HG03135 (cell line): ENCODE measurements around the gene ZNF319.
"Not testable (repeated sequence)": the region's sequence is repeated elsewhere in the genome, so short reads cannot be mapped to it uniquely, and the experiment has no call there.

Experiments
- ATAC-seq: cut with Tn5 transposase; IDR thresholded peaks from one replicate; pipeline ENCODE4 v1.9.1; 2021; ENCODE audit warnings: mild to moderate bottlenecking, moderate library complexity; ENCODE audit not compliant: unreplicated experiment

Gene ZNF319

GRCh38 chr16:58022601-58023371, 22.3 kb upstream of the ZNF319 start:
- ATAC-seq, result no peak

DNA sequence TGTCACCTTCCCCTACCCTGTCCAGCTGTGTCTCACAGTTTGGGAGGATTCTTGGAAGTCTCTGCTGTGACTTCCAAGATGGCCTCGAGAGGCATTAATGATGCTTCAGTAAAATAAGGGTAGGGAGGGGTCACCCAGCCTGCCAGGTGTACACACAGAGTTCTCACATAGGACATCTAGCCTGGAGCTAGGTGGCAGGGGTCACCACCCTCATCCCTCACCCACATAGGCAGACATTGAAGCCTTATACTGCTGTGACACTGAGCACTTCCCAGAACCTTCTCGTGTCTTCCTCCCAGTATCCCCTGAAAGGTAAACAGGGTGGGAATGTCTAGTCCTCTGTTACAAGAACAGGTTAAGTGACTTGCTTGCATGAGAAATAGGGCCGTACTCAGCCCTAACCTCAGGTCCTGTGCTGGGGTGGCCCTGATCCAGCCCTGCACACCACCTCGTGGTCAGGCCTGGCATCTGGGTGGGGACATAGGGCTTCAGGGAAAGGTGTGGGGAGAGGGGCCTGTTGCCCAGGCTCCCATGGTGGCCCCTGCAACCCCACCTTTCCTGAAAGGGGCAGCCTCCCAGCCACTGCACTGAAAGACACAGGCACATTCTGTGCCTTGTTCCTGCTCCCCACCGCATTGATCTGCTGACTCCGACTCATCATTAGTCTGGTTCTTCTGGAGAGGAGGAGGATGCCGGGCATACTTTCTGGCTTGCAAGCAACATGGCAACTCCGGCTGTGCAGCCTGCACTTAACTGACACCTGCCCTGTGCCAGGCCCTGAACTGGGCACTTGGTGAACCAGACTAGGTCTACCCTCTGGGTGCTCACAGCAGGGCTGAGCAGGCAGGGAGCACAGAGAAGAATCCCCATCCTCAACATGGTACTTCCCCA, 21.4 kb upstream of the ZNF319 start:
- ATAC-seq, result no peak

DNA sequence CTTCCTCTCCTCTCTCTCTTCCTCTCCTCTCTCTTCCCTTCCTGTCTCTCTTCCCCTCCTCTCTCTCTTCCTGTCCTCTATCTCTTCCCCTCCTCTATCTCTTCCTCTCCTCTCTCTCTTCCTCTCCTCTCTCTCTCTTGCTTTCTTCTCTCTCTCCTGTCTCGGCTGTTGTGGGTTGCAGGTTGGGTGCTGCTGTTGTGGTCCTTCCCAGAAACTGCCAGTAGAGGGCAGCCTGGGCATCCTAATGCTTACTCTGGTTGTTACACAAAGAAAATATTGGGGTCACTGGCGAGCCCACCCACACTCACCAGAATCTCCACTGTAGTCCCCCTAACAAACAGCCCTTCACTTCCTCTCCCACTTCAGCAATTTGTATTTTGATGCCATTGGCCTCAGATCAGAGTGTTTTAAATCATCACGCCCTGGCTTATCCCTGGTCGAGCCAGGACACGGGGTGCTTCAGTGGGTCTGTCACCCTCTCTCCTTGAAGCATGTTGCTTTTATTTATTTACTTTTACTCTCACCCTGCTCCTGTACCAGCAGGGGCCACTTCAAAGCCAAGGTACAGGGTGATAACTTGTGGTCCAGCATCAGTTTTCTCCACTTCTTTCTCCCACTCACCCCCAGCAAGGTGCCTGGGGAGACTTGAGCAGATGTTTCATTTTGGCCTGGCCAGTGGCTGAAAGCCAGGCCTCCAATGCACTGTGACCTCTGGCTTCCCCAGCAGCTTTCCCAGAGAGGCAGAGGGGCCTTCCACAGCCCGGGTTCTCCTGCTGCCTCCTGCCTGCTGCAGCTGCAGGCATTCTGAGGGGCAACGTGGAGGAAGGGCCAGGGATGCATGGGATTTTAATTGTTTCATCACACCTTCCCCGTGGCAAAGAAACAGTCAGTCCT, 20.4 kb upstream of the ZNF319 start:
- ATAC-seq, result no peak

DNA sequence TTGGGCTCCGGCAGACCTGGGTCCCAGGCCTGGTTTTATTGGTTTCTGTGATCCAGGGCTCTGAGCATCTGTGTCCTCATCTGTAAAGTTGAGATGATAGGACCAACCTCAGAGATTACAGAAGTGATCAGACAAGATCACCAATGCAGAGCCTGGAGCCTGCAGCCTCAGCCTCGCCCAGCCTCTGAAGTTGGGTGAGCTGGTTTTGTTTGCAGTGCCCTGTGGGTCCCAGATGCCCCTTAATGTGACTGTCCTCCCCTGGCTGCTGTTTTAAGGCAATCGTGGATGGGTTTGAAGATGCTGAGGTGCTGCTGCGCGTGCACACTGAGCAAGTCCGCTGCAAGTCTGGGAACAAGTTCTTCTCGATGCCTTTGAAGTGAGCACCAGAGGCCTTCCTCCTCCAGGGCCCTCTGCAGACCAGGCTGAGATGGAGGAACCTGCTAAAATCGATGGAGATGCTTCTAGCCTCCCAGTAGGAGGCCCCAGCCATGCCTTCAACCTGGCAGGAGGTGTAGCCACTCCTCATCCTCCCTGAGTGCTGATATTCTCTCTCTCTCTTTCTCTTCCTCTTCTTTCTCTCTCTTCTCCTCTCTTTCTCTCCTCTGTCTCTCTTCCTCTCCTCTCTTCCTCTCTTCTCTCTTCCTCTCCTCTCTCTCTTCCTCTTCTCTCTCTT, 19.5 kb upstream of the ZNF319 start:
- no peak for ATAC-seq

DNA sequence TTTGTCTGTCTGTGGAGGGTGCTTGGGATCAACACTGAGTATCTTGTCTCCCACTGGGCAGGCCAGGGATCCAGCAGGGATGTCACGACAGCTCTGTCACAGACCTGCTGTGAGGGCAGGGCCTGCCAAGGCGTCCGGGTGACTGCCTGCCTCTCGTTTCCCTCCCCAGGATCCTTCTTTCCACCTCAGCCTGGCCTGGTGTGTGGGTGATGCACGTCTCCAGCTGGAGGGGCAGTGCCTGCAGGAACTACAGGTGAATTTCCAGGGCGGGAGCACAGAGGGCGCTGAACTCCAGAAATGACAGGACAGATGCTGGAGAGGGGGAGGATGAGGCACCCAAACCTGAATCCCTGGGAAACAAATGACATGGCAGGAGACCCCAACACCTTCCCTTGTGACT, 18.3 kb upstream of the ZNF319 start:
- no peak for ATAC-seq

GRCh38 chr16:58016840-58017446, 16.5 kb upstream of the ZNF319 start:
- ATAC-seq, result no peak

- no peak for ATAC-seq
Measured at GRCh38 chr16:58013201-58013956, 12.9 kb upstream of the ZNF319 start.

DNA sequence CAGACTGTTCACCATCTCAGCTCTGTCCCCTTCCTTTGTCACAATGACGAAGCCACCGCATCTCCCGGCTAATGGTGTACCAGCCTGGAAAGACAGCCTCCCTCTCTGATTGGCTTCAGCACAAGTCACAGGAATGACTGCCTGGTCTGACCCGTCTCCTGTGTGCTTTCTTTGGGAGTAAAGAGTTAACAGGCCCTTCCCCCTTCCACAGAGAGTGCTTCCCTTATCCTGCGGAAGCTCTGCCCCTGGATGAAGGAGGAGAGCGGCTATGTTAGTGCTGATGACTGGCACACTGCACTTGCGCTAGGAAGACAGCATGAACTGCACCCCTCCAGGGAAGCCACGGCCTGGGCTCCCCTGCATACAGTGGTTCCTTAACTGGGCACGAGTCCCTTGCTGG, 12.0 kb upstream of the ZNF319 start:
- no peak for ATAC-seq

- ATAC-seq, result no peak
Measured at GRCh38 chr16:58011652-58012051, 11.2 kb upstream of the ZNF319 start.

- ATAC-seq, result no peak
Measured at GRCh38 chr16:58010886-58011285, 10.4 kb upstream of the ZNF319 start.

- ATAC-seq, result no peak
Measured at GRCh38 chr16:58009856-58010416, 9.5 kb upstream of the ZNF319 start.

- not testable (repeated sequence) for ATAC-seq
Measured at GRCh38 chr16:58004736-58005135, 4.3 kb upstream of the ZNF319 start.

DNA sequence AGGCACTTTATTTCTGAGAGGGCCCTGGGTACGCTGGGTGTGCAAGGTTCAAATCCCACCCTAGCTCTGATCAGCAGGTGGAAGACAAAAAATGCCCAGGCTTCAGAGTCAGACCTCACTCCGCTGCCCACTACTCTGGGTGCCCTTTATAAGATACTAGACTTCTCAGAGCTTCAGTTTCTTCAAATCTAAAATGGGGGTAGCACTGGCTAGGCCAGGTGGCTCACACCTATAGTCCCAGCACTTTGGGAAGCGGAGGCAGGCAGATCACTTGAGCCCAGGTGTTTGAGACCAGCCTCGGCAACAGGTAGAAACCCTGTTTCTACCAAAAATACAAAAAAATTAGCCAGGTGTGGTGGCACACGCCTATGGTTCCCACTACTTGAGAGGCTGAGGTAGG, 2.5 kb upstream of the ZNF319 start:
- no peak for ATAC-seq

DNA sequence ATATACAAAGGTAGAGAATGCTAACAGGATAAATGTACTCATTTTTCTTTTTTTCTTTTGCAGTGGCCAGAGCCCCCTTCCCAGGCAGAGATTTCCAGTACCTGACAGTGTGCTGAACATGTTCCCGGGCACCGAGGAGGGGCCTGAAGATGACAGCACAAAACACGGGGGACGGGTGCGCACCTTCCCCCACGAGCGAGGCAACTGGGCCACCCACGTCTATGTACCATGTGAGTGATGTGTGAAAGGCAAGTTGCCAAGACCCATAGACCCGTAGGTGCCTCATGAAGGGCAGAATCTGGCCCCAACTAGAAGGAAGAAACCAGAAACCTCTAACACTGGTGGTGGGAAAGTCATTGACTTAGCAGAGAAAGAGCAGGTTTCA, 1.9 kb upstream of the ZNF319 start:
- no peak for ATAC-seq

GRCh38 chr16:58001781-58002415, 1.4 kb upstream of the ZNF319 start:
- ATAC-seq, result no peak

DNA sequence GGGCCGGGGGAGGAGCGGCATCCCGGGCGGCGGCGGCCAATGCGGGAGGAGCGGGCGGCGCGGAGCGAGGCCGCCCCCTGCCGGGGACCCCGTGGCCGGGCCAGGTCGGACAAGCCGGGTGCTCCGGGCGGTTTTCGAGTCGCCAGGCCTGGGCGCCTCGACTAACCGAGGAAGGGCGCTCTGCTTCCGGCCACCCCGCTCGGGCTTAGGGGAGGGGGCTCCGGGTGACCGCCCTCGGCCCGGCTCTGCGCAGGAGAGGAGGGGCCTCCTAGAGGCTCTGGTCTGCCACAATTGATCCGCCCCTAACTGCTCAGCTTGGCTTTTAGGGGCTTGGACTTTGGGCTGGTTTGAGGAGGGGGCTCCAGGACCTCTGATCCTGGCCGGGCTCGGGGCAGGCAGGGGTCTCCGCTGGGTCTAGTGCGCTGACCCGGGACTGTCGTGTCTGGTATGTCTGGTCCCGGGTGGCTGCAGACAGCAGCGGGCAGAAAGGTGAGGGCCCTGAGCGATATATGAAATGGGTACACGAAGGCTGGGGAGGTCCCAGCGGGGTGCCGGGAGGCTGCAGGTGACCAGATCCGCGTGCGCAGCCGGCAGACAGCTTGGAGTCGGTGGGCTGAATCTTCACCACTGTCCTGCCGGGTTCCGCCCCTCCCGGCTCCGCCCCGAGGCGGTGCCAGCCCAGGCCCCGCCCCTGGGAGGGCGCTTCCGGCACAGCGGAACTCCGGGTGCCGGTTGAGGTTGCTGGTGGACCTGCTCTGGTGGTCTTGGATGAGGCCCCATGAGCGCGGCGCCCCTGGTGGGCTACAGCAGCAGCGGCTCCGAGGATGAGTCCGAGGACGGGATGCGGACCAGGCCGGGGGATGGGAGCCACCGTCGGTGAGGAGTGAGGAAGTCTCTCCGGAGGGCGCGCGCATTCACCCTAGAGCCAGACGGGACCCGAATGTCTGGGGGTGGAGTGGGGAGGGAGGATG, 519 bp upstream of the ZNF319 start, which contains the start of gene USB1:
Gene USB1, plus strand, starts transcription at position 702 of the 971 bp plus-strand sequence. Its CDS starts 77 bp downstream, at position 779.
- peak; percentile 81 for ATAC-seq

DNA sequence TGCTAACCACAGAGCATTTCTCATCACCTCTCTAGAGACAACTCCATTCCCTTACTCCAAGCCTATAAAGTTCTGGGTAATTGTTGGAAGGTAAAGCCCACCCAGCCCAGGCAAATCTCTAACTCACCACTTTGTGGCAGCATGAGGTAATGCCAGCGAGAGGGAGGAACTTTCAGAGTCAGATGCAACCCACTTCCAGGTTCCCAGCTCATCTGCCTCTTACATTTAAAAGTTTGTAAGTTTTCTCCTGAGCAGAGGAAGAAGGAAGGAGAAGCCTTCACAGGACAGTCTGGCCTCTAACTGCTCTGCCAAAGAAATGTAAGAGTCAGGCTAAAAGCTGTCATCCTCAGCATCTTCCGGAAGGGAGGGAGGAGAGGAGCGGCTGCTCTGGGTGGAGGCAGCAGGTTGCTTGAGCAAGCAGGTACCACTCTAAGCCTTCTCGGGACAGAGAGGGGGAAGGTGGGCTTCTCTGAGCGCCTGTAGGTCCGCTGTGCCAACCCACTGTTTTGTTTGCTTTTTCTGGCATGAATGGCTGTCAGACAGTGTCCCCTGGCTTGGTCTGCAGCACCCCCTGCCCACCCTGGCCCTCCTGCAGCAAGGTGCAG, 1.0 kb downstream of the ZNF319 start:
- ATAC-seq, result no peak
